ENCODE measurements around the gene SCUBE1. TPM values are rescaled to one million over a fixed set of nuclear protein-coding genes. Genes with fewer than 3 reads are reported as not detected.

The SCUBE1 gene
- total and polyA plus RNA-seq, 2 of the 4 experiments (the other 2 are of a cell fraction): not detected

DNA sequence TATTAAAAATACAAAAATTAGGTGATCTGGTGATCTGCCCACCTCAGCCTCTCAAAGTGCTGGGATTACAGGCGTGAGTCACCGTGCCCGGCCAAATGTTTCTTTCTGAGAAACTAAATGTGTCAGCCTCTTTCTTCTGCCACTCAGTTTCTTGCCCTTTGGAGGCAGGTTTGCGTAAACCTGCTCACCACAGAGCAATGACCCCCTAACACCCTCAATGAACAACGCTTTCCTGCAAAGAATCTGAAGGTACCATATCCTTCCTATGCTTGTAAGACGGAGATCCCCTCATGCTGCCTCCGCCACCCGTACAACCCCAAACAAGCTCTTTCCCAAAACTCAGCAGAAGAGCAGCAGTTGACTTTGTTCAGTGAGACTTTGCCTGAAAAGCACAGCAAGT is 117.6 kb downstream of the SCUBE1 start:
- BruUV-seq (replicated peaks): no TSS peak
- in situ Hi-C loops (cut with MboI; ENCODE audit: low sequenced_read_pairs) (no loop called here), dilution Hi-C loops (cut with HindIII; ENCODE audit: low sequenced_read_pairs, unreplicated experiment) (no loop called here), intact Hi-C loops (cut with micrococcal nuclease) (no loop called here)
- no peaks in the 10 kb centered on the region for H3K36me3 ChIP-seq (ENCODE audit: control insufficient read depth, insufficient read depth, low read length)
- H3K4me1 ChIP-seq (ENCODE audit: control insufficient read depth, insufficient read depth, low read length): no peaks in the 10 kb centered on the region; the same call in 1 of the 2 replicates
- no peak overlapping the region for H2AFZ ChIP-seq (replicated peaks; ENCODE audit: low read length, poor library complexity)
- H3K18ac ChIP-seq (ENCODE audit: low read depth, low read length): no peak overlapping the region
- no peak overlapping the region for H4K5ac ChIP-seq (ENCODE audit: low read depth, low read length)
- 86% methylated on average over 3 of the region's 8 CpGs; no CpG with 5 or more reads in 1 of the 2 experiments for WGBS, 2 experiments (ENCODE audit: extremely low coverage in 2 of 2, insufficient read length in 1 of 2)
- no peaks in the 10 kb centered on the region for H3K9me1 ChIP-seq (ENCODE audit: insufficient read depth, low read length)
- ChIA-PET CTCF (no interaction called here), POLR2A (ENCODE audit: unreplicated experiment) (no interaction called here)
- no peaks in the 10 kb centered on the region for H3K9me3 ChIP-seq (ENCODE audit: control insufficient read depth, insufficient read depth, low read length)
- H3K9ac ChIP-seq (ENCODE audit: low read depth, low read length): no peak overlapping the region
- TF ChIP-seq NFE2L2 (IDR thresholded peaks at IDR 0.05; ENCODE audit: low read depth, low read length) (no peak), CHD1 (IDR thresholded peaks at IDR 0.05; ENCODE audit: low read depth, low read length) (no peak), RCOR1 (IDR thresholded peaks at IDR 0.05; ENCODE audit: insufficient replicate concordance, low read length) (no peak), BHLHE40 (IDR thresholded peaks at IDR 0.05; ENCODE audit: low read depth, low read length) (no peak), RFX5 (IDR thresholded peaks at IDR 0.05; ENCODE audit: low read depth, low read length) (no peak), MAFK (IDR thresholded peaks at IDR 0.05; ENCODE audit: low read depth, low read length) (no peak), MAZ (IDR thresholded peaks at IDR 0.05; ENCODE audit: borderline replicate concordance, low read depth, low read length) (no peak), CEBPB (IDR thresholded peaks at IDR 0.05; ENCODE audit: low read depth, low read length) (no peak)
- TF ChIP-seq, protein P1, sequence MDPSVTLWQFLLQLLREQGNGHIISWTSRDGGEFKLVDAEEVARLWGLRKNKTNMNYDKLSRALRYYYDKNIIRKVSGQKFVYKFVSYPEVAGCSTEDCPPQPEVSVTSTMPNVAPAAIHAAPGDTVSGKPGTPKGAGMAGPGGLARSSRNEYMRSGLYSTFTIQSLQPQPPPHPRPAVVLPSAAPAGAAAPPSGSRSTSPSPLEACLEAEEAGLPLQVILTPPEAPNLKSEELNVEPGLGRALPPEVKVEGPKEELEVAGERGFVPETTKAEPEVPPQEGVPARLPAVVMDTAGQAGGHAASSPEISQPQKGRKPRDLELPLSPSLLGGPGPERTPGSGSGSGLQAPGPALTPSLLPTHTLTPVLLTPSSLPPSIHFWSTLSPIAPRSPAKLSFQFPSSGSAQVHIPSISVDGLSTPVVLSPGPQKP (IDR thresholded peaks at IDR 0.05; ENCODE audit: borderline replicate concordance, low read depth, low read length): no peak
- TF ChIP-seq, protein P2, sequence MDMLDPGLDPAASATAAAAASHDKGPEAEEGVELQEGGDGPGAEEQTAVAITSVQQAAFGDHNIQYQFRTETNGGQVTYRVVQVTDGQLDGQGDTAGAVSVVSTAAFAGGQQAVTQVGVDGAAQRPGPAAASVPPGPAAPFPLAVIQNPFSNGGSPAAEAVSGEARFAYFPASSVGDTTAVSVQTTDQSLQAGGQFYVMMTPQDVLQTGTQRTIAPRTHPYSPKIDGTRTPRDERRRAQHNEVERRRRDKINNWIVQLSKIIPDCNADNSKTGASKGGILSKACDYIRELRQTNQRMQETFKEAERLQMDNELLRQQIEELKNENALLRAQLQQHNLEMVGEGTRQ (IDR thresholded peaks at IDR 0.05; ENCODE audit: low read depth, low read length): no peak
- TF ChIP-seq, protein P3, sequence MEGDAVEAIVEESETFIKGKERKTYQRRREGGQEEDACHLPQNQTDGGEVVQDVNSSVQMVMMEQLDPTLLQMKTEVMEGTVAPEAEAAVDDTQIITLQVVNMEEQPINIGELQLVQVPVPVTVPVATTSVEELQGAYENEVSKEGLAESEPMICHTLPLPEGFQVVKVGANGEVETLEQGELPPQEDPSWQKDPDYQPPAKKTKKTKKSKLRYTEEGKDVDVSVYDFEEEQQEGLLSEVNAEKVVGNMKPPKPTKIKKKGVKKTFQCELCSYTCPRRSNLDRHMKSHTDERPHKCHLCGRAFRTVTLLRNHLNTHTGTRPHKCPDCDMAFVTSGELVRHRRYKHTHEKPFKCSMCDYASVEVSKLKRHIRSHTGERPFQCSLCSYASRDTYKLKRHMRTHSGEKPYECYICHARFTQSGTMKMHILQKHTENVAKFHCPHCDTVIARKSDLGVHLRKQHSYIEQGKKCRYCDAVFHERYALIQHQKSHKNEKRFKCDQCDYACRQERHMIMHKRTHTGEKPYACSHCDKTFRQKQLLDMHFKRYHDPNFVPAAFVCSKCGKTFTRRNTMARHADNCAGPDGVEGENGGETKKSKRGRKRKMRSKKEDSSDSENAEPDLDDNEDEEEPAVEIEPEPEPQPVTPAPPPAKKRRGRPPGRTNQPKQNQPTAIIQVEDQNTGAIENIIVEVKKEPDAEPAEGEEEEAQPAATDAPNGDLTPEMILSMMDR (conservative IDR thresholded peaks at IDR 0.05; ENCODE audit: low read depth, low read length): no peak
- no peak overlapping the region for H3K27ac ChIP-seq (ENCODE audit: insufficient read depth, low read length)
- H3K14ac ChIP-seq (replicated peaks; ENCODE audit: low read depth, low read length): no peak overlapping the region
- no peaks in the 10 kb centered on the region for H3K79me1 ChIP-seq (ENCODE audit: low read depth in 1 of 2, low read length in 2 of 2)
- H3K4me2 ChIP-seq (ENCODE audit: low read depth, low read length): no peak overlapping the region
- H2BK15ac ChIP-seq (ENCODE audit: low read depth, low read length): no peak overlapping the region
- H3K23ac ChIP-seq (ENCODE audit: low read depth, low read length): no peak overlapping the region
- no peak overlapping the region for H4K91ac ChIP-seq (ENCODE audit: insufficient read depth, low read depth, low read length)
- no peaks in the 10 kb centered on the region for H4K20me1 ChIP-seq (ENCODE audit: insufficient read depth, low read length)
- H3K56ac ChIP-seq (ENCODE audit: extremely low read depth, insufficient read depth, low read length): no peak overlapping the region
- peaks cover 33% of the 10 kb centered on the region for H3K27me3 ChIP-seq (ENCODE audit: control insufficient read depth, insufficient read depth, low read length)
- DNase-seq (no peak), ATAC-seq (ENCODE audit: low read depth) (no peak)
- no peak overlapping the region for H4K8ac ChIP-seq (ENCODE audit: low read depth in 2 of 2, low read length in 2 of 2)
- no peak overlapping the region for H2BK5ac ChIP-seq (ENCODE audit: low read depth, low read length, poor library complexity, severe bottlenecking)
- H3K4me3 ChIP-seq (ENCODE audit: insufficient read depth, low read depth, low read length): no peak overlapping the region
- no peak overlapping the region for H2AK9ac ChIP-seq (replicated peaks; ENCODE audit: low read depth, low read length, poor library complexity)
- no peak overlapping the region for H3K4ac ChIP-seq (ENCODE audit: low read depth, low read length)
- no peak overlapping the region for H2AK5ac ChIP-seq (ENCODE audit: low read depth, low read length)
- no peak overlapping the region for H2BK20ac ChIP-seq (ENCODE audit: low read depth, low read length)
- H2BK120ac ChIP-seq (ENCODE audit: low read depth, low read length): no peak overlapping the region

Measured in IMR-90 (cell line).